Inflammatory macrophage treated with lipopolysaccharide for 1 hour (primary cell): ENCODE measurements around the gene RANBP10.
"Not testable (repeated sequence)": the region's sequence is repeated elsewhere in the genome, so short reads cannot be mapped to it uniquely, and the experiment has no call there.

Source experiments
- DNase-seq, 2 donors: peaks; one replicate each; pipeline ENCODE4 v3.0.0-alpha.2; 2020 to 2022

RANBP10 gene

DNA sequence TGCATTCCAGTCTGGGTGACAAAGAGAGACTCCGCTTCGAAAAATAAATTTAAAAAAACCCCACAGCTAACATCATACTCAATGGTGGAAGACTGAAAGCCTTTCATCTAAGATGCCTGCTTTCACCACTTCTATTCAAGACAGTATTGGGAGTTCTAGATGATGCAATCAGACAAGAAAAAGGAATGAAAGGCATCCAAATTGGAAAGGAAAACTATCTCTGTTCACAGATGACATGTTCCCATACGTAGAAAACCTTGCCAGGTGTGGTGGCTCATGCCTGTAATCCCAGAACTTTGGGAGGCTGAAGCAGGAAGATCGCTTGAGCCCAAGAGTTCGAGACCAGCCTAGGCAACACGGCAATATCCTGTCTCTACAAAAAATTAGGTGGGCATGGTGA, 31.1 kb downstream of the RANBP10 start:
- no peak for DNase-seq

DNA sequence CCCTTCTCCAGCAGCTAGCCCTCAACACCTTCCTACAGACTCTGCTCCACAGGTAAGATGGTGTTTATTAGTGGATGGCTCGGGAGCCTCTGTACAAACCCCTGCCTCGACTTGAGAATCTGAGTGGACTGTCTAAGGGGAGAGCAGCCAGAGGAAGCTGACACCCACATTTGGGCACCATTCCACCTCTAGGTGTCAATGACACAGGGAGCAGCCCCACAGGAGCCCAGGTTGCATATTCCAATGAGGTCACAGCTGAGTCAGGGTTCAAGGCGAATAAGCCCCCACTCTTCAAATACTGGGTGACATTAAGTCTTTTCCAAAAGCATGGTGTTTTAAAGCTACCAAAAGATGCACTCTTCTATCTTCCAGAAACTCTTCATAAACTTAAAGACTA, 31.9 kb downstream of the RANBP10 start:
- DNase-seq, result no peak

DNA sequence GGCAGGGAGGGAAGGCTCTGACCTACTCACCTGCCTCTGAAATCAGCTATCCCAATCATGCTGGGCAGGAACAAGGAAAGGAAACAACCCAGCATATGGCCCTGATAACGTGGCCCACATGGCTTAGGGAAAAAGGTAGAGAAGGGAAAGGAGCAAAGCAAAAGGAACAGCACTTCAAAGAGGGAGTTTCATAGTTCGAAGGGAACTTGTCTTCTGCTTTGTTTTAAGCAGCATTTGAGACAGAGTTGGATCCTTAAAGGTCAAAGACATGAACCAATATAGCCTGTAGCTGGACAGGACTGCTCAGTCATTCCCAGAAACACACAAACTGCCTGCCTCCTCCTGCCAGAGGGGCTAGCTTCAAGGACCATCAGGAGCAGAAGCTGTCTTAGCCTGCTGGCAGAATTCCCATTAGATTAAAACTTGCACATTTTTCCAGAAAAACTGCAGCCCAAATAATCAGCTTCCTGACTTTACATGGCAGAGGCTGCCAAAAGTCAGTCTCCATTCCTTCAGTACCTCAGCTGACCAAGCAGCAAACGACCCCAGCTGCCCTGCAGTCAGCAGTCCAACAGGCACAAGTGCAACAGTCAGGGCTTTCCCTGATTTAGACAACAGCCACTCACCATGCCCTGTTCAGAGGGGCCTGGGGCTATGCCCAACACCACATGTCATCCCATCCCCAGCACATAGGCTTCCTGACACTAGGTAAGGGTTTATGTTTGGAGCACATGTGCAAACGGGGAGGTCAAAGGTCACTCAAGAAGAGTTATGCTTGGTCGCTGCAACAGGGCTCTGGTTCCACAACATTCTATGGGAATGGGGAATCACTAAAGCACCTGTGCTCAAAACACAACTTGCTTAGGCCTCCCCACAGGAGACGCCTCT, 32.5 kb downstream of the RANBP10 start:
- no peak for DNase-seq

DNA sequence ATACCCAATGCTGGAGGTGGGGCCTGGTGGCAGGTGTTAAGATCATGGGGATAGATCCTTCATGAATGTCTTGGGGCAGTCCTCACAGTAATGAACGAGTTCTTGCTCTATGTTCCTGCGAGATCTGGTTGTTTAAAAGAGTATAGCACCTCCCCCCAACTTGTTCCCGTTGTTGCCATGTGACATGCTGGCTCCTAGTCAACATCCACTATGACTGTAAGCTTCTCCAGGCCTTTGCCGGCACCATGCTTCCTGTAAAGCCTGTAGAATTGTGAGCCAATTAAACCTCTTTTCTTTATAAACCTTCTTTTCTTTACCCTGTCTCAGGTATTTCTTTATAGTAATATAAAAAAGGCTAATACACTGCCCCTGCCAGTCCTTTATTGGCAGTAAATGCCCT, 33.3 kb downstream of the RANBP10 start:
- DNase-seq, result no peak

DNA sequence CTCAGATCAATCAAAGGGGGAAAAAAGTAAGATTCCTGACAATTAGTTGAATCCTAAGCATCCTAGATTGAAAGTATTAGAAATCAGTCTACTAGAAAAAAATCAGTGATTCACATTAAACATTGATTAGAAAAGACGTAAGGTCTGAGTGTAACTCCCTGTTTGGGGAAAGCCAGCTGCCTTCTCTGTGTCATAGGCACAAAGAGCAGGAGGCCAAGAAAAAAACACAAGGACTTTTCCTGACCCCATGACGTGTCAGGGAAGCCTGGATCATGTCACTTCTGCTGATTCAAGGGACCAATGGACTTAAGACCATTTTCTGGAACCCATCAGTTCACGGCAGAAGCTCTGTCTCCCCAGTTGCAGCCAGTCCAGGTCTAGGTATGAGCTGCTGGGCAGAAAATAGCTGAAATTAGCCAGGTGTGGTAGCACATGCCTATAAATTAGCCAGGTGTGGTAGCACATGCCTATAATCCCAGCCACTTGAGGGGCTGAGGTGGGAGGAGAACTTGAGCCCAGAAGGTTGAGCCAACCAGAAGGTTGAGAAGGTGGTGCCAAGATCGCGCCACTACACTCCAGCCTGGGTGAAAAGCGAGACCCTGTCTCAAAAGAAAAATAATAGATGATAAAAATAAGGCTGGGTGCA, 35.9 kb downstream of the RANBP10 start:
- DNase-seq, result no peak

DNA sequence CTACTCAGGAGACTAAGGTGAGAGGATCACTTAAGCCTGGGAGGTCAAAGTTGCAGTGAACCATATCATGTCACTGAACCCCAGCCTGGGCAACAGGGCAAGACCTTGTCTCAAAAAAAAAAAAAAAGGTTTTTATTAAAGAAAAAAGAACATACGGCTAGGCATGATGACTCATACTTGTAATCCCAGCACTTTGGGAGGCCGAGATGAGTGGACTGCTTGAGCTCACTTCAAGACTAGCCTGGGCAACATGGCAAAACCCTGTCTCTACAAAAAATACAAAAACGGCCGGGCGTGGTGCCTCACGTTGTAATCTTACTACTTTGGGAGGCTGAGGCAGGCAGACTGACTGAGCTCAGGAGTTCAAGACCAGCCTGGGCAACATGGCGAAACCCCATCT, 38.4 kb downstream of the RANBP10 start:
- no peak for DNase-seq

DNA sequence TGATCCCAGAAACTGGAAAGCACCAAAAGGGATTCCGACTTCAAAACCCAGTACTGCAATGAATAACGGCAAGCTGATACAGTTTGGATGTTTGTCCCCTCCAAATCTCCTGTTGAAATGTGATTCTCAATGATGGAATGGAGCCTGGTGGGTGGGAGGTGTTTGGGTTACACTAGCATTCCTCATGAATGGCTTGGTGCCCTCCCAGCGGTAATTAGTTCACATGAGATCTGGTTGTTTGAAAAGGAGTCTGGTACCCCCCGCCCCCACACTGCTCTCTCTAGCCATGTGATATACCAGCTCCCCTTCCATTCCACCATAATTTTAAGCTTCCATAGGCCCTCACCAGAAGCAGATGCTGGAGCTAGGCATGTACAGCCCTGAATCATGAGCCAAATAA, 40.1 kb downstream of the RANBP10 start:
- no peak for DNase-seq

DNA sequence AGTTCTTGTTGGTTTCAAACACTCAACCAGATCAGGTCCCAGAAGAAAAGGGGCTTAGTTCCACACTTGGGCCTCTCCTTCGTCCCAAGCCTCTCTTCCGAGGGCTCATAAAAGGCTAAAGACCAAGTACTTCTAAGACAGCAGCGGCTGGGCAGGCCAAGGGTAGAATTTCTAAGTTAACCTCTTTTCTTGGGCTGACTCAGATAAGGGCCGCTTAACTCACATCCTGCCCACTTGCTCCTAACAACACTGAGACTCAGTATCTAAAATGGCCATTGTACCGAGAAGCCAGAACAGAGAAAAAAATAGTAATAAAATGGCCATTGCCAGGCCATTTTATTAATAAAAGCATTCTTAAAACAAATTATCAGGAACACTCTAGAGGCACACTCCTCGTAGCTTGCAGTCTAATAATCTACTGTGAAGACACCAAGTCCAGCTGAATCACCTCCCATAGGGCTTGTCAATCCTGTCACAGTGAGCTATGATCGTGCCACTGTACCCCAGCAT, 42.1 kb downstream of the RANBP10 start:
- no peak for DNase-seq

DNA sequence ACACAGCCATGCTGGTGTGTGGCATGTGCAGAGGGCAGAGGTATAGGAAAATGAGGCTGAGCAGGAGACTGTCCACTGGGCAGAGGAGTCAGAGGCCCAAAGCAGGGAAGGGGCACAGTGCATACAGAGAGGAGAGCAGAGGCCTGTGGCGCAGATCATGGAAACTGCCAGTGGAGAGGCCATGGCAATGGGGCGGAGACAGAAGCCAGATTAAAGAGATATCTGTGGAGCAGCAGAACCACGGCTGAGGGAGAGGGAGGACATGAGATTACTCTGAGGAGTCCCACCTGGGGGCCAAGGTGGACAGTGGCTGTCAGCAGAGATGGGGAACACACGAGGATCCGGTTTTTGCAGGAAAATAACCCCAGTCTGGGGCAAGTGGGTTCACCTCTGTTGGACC, 43.3 kb downstream of the RANBP10 start:
- DNase-seq, result no peak

DNA sequence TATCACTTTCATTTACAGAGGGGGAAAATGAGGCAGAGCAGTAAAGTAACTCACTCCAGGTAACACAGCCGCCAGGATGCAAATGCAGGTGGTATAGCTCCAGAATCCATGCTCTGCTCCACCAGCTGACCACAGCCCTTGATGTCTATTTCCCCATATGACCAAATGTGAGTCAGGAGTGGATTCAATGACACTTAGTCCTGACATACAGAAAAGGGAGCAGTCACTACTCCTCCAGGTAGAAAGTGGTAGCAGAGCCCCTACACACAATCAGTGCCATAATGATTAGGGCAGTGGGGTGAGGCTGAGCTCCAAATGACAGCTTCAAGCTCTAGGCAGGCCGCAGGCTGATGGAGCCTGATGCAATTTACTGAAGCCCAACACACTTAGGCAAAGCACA, 44.0 kb downstream of the RANBP10 start:
- no peak for DNase-seq

DNA sequence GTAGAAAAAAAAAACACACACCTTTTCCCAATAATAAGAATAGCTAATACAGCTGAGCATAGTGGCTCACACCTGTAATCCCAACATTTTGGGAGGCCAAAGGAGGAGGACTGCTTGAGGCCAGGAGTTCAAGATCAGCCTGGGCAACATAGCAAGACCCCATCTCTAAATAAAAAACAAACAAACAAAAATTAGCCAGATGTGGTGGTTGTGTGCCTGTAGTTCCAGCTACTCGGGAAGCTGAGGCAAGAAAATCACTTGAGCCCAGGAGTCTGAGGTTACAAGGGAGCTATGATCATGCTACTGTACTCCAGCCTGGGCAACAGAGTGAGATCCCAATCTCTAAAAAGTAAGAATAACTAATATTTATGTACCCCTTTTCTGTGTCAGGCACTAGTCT, 44.4 kb downstream of the RANBP10 start:
- DNase-seq, result no peak

DNA sequence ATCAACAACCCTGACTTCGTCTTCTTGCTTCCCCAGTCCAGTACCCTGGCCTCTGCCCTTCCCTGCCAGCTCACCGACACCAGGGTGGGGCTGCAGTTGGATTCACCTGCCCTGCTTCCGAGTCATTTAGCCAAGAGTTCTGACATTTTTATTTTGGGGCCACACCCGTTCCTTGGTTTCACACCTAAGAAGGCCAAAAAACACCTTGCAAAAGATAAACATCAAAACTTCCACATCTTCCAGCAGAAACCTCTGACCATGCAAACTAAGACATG, 45.5 kb downstream of the RANBP10 start:
- no peak for DNase-seq

DNA sequence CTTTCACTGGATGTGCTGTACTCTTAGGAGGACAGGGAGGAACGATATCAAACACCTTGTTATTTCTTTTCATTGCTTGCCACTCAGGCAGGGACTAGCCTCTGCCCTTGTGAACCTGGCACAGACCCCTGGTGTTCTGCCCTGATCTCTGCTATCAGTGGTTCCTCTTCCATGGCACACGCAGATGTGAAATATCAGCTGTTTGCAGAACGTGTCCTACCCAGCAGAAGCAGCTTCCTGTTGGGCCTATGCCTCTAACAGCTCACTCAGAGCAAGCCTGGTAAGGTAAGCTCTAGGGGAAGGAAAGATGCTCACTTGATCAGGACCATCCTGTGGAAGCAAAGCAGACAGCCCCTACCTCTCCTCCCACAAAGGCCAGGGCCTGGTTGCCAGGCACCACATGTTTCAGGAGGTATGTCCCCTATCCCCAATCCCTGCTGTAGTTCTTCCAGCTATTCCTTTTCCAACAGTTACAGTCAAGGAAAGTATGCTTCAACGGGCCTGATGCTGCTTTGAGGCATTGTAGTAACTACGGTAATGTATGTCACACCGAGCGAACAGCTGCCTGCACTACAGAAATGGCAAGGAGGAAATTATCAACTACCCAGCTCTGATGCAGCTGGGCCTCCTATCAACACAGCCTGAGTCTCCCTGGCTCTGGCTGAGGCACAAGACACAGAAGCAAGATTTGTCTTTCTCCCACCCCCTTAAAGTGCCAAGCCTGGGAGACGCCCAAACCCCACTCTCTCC, 46.0 kb downstream of the RANBP10 start:
- DNase-seq, result no peak

DNA sequence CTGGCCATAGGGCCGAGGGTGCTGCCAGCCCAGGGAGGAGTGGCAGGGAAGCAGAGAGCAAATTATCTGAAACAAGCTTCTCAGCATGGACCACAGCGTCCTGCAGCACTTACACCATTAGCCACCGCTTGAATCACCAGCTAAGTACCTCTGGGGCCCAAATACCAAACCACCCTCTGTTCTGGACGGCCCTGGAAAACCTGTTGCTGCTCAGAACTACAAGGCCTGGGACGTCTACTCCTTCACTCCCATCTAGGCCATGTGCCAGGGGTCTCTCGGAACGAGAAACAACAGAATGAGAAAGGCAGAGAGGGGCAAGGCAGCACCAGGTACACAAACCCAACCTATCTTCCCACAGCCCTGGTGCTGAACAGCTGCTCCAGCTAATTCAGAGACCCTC, 47.4 kb downstream of the RANBP10 start:
- no peak for DNase-seq

DNA sequence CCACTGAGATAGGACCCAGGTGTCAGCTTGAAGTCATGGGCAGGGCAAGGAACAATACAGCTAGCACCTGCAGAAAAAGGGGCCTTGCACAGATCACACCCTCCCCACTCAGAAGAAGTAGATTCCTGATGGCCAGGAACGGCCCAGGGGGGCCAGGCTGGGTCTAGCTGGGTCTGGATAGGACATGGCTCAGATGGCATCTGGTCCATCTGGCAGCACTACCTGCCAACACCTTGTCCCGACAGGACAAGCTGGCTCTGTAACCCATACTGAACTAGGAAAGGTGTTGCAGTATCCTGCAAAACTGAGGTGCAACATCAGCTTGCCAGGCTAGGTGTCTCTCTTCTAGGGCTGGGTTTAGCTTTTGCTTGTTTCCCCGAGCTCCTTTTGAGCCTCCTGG, 48.4 kb downstream of the RANBP10 start:
- no peak for DNase-seq

DNA sequence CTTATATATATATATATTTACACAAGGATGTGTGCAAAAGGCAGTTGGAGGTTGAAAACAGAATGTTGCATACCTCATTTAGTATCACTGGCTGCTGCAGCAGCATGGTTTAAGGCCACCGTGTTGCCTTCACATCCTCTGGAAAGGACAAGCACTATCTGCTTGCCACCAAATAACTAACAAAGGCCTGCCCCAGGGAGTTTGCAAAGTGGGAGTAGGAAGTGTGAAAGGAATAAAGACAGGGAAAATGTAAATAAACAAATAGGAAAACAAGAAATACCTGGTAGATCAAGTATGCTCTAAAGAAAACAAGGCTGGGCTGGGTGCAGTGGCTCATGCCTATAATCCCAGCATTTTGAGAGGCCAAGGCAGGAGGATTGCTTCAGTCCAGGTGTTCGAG, 53.7 kb downstream of the RANBP10 start:
- no peak for DNase-seq

DNA sequence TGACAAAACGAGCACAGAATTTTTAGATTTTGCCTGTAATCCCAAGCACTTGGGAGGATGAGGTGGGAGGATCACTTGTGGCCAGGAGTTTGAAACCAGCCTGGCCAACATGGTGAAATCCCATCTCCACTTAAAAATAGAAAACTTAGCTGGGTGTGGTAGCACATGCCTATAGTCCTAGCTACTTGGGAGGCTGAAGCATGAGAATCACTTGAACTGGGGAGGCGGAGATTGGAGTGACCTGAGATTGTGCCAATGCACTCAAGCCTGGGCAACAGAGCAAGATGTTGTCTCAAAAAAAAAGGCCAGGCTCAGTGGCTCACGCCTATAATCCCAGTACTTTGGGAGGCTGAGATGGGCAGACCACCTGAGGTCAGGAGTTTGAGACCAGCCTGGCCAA, 55.0 kb downstream of the RANBP10 start:
- DNase-seq, result not testable (repeated sequence)

DNA sequence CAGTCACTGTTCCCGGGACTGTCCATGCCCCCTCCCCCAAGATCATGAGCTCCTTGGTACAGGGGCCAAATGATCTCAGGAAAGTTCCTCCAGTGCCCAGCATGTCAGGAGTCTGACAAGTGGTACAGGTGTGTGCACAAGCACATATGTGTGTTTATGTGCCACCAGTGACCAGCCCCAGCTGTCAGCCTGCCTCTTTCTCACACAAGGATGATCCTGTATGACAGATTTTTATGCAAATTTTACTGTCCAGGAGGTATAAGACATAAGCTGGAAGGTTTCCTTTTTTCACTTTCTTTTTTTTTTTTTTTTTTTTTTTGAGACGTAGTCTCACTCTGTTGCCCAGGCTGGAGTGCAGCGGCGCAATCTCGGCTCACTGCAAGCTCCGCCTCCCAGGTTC, 55.9 kb downstream of the RANBP10 start:
- DNase-seq, result no peak

DNA sequence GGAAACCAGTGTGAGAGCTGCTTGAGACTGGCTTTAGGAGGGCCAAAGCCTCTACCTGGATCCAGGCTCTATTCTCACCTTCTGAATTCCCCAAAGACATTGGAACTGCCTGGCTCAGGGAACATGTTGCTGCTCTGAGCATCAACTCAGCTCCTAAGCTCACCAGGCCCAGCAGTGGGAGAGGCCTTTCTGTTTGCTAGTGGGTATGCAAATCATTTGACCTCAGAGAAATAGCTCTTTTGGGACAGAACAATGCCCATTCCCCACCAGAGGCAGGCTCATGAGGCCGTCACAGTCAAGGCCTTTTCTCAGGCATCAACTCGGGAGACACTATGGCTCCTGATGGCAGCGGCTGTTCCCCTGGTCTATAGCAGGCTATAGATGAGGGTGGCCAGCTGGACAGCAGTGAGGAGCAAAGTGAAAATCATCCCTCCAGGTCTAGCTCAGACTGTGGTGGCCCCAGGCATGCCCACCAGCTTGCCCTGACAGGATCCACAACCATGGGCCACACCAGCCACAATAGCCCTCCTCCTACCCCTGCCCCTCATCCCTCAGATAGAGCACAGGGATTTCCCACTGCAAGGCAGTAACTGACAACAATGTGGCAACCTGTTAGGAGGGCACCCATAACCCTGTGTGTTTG, 56.8 kb downstream of the RANBP10 start:
- no peak for DNase-seq

DNA sequence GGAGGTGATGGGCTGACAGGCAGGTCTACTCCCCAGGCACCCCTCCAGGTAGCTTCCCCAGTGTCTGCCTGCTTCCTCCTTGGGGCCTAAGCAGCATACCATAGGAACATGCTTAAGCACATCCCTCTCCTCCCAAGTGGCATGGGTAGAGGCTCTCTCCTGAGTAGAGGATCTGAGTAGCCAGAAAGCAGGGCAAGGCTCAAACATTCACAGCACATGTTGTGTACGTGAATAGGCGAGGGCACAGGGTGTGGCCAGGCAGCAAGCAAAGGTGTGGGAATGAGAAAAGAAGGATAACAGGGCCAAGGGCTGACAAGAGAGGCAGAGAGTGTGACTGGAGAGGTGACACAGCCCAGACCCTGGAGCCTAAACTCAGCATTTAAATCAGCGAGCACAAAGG, 57.5 kb downstream of the RANBP10 start:
- no peak for DNase-seq

DNA sequence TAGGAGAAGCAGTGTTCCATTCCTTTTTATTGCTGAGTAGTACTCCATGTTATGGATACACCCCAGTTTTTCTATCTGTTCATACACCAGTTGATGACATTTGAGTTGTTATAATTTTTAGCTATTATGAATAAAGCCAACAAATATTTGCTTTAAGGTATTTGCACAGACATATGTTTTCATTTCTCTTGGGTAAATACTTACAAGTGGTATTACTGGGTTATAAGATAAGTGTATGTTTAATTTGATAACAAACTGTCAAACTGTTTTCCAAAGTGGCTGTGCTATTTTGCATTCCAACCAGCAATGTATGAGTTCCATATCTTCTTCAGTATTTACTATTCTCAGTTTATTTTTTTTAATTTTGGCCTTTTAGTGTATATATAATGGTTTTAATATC, 59.5 kb downstream of the RANBP10 start:
- DNase-seq, result no peak

DNA sequence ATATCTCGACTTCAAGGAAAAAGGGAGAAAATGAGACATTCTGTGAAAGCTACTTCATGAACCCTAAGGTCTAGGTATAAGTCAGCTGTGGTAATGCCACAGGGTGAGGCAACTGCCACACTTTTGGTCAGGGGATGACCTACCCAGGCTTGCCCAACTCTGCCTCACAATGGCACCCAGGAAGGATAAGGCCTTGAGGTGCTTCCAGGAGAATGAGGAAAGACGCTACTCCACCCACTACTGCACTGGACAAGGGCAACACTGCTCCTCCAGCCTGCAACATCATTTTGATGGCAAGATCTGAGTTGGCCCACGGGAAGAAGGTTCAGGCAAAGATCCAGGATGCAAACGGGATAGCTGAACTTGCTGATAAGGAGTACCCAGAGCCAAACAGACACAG, 65.2 kb downstream of the RANBP10 start:
- DNase-seq, result no peak

DNA sequence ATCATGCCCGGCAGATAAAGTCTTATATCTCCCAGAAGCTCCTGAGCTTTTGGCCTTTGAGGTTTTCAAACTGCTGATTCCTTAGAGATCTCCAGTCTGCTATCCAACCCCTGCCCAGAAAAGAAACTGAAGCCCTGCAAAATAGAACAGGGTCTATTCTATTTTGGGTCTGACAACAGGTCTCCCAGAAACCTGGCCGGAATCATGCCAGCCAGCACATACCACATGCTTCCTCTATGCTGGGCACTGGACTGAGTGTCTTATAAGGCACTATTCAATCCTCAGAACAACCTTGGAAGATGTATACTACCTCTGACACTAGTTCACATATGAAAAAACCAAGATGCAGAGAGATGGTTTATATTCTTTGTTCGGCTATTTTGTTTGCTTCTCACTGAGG, 66.0 kb downstream of the RANBP10 start:
- no peak for DNase-seq

DNA sequence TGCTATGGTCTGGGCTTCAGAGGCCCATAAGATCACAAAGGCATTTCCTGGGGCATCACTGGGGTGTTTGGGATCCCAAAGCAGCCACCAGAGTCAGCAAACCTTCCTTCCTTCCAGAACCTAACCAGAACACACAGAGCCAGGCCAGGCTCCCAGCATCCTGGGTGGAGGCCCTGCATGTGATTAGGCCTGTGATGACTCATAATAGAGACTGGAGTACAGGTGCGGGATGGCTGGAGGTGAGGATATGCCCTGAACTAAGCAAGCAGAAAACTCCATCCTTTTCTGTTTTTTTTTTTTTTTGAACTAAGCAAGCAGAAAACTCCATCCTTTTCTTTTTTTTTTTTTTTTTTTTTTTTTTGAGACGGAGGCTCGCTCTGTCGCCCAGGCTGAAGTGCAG, 69.5 kb downstream of the RANBP10 start:
- no peak for DNase-seq
